ENCODE data around the gene LHX4.

DNA sequence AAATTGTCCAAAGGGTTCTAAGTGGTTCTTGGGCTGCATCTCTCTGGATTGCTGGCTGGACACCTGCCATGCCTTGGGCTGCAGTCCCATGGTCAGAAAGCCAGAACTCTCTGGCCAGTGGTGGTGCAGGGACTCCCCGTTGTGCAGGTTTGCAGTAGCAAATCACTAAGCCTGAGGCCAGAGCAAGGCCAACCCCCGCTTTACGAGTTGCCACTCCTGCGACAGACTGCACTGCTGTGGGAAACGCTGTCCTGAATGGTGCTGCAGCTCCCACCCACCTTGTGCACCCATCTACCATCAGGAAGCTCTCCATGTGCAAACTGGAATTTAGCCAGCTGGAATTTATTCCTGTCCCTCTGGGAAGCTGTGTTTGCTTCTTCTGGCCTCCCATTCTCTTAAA is 45.7 kb downstream of the LHX4 start:
- TF ChIP-seq, protein P1, sequence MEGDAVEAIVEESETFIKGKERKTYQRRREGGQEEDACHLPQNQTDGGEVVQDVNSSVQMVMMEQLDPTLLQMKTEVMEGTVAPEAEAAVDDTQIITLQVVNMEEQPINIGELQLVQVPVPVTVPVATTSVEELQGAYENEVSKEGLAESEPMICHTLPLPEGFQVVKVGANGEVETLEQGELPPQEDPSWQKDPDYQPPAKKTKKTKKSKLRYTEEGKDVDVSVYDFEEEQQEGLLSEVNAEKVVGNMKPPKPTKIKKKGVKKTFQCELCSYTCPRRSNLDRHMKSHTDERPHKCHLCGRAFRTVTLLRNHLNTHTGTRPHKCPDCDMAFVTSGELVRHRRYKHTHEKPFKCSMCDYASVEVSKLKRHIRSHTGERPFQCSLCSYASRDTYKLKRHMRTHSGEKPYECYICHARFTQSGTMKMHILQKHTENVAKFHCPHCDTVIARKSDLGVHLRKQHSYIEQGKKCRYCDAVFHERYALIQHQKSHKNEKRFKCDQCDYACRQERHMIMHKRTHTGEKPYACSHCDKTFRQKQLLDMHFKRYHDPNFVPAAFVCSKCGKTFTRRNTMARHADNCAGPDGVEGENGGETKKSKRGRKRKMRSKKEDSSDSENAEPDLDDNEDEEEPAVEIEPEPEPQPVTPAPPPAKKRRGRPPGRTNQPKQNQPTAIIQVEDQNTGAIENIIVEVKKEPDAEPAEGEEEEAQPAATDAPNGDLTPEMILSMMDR (IDR thresholded peaks at IDR 0.05): no peak
- TF ChIP-seq POLR2A (IDR thresholded peaks at IDR 0.05) (no peak), POLR2AphosphoS5 (IDR thresholded peaks at IDR 0.05) (no peak)

Measured in breast epithelium (tissue), 3 donors.